IPS DF 4.7 (cell line): Measurements from ENCODE around the gene SPECC1.
"Not testable (repeated sequence)": the region's sequence is repeated elsewhere in the genome, so short reads cannot be mapped to it uniquely, and the experiment has no call there.

ENCODE experiments used
- DNase-seq: peaks from one replicate; pipeline ENCODE4 v3.0.0-alpha.2; 2013; ENCODE audit warnings: low spot score; ENCODE audit errors: extremely low read depth

The SPECC1 gene

DNA sequence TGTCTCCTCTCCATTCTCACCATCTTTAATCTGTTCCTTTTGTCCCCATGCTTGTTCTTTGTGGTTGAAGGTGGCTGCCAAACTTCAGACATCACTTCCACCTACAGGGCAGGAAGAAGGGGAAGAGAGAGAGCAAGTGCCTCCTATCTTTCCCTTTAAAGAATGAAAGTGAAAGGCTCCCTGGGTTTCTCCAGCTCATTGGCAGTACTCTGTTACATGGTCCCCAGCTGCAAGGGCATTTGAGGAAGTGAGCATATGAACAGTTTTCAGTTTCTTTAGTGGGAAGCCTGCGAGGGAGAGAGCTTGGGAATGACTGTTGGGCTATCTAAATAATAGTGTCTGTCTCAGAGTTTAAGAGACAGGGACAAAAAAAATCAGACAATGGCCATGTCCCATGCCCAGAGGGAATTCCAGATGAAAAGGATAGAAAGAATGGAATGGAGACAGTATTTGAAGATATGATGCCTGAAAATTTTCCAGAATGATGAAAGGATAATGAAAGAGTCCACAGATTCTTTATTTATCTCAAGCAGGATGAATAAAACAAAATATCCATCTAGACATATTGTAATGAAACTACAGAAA lies 298.3 kb downstream of the SPECC1 start:
- no peak for DNase-seq

- DNase-seq = no peak
Measured at GRCh38 chr17:20310481-20310880, 301.3 kb downstream of the SPECC1 start.

DNA sequence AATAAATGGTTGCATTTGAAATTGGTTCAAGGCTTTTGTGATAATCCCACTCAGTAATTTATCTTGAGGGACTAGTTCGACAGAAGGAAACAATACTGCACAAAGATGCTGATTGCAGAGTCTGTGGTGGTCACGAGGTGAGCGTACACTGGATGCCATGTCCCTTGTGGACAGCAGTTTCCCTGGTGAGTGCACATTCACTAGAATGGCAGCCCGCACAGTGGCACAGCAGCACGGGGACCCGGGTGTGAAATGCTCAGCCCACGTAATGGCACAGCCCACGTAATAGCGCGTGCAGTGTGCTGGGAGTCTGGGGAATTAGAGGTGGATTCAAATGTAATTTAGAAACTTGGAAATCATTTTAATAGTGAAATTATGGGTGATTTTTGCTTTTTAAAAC lies 304.1 kb downstream of the SPECC1 start:
- DNase-seq = no peak

- DNase-seq = no peak
Measured at GRCh38 chr17:20313891-20314290, 304.7 kb downstream of the SPECC1 start.

- DNase-seq = no peak
Measured at GRCh38 chr17:20314834-20315233, 305.7 kb downstream of the SPECC1 start.

GRCh38 chr17:20315311-20315710 lies 306.2 kb downstream of the SPECC1 start:
- no peak for DNase-seq

DNA sequence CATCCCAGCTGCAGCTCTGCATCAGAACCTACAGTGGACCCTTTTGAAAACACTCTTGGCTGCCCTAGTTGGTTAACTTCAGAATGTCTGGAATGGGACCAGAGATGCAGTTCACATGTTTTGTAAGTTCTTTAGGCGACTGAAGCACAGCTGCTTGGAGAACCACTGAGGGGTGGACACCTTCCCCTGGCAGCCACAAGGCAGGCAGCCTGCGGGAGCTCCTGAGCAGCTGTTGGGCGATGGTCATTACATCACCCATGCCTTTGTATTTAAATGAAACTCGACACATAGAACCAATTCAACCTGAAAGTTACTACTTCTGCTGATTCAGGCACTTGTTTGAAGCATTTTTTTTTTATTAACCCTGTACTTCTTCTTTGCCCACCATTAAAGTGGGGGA lies 306.7 kb downstream of the SPECC1 start:
- no peak for DNase-seq

GRCh38 chr17:20320535-20321229 lies 311.5 kb downstream of the SPECC1 start:
- not testable (repeated sequence) for DNase-seq

GRCh38 chr17:20321357-20321756 lies 312.2 kb downstream of the SPECC1 start:
- not testable (repeated sequence) for DNase-seq

DNA sequence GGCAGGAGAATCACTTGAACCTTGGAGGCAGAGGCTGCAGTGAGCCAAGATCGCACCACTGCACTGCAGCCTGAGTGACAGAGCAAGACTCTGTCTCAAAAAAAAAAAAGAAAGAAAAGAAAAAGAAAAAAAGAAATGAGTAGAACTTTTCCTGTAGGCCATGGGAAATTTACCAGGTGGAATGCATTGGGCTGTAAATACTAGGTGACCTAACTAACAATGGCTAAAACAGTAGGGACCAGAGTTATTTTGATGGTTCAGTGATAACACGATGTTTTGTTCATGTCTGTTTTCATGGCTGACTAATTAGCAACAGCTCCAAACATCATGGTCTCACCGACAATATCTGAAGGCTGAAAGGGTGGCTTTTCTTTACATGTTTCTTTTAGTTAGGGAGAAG lies 318.6 kb downstream of the SPECC1 start:
- not testable (repeated sequence) for DNase-seq

DNA sequence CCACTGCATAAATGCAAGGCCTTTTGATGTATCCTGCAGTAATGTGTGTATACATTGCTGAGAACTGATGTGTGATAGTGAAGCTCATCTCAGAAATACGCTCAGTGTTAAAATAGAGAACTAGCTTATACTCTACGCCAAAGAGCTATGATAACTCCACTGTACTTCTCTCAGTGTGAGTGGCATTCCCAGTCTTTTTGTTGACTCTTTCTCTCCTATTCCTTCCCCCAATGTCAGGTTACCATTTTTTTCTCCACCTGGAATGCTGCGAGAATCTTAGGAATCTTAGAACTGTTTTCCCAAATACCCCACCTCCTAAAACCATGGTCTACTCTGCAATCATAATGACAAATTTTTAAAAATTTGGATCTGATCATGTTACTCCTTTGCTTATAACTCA lies 342.2 kb downstream of the SPECC1 start:
- DNase-seq = not testable (repeated sequence)

- DNase-seq = not testable (repeated sequence)
Measured at GRCh38 chr17:20352567-20352966, 343.4 kb downstream of the SPECC1 start.

- DNase-seq = not testable (repeated sequence)
Measured at GRCh38 chr17:20363846-20364245, 354.7 kb downstream of the SPECC1 start.
